Measurements from ENCODE around the gene FILIP1. TPM values are rescaled to one million over a fixed set of nuclear protein-coding genes. Genes with fewer than 3 reads are reported as not detected.
A peak's percentile ranks its signal among the peaks of the same experiment; 100 is the strongest.
"Not testable (repeated sequence)": the region's sequence is repeated elsewhere in the genome, so short reads cannot be mapped to it uniquely, and the experiment has no call there.

FILIP1 gene
- polyA plus RNA-seq, 1 experiment, result 0.44 TPM

DNA sequence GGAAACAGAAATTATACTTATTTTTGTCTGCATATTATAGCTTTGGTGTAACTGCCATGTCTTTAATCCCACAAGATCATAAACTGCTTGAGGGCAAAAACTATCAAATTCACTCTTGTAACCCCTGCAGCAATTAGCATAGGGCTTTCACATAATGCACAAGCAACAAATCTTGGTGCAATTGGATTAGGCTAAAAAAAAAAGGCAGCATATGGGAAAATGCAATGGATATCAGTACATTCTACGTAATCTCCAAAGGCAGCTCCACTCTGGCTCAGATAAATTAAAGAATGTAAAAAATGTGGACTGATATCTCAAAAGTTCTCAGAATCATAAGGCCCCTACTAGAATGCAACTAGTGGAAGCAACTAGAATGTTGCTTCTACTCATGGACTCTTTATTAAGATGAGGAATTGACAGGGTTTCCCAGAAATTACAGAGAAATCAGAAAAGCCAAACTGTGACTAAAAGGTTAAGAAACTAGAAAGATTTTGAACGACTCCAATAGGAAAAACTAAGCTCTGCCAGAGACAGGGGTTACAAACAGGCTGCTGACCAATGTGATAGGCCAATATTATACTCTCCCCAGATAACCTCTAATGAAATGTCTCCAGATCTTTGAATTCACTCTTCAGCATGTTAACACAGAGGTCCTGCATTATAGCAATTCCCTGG lies 55.0 kb downstream of the FILIP1 start:
- DNase-seq (ENCODE audit: low read depth), result no peak
- H3K27me3 ChIP-seq (ENCODE audit: control insufficient read depth, insufficient read depth, low read length), result no peaks in the 10 kb centered on the region
- CTCF ChIA-PET, result interaction anchor here (0.6 to 1.4 kb wide), 2 partner anchors 94 to 109 kb away, joined by 3 read pairs; no protein-coding TSS in a partner anchor
- POLR2A ChIA-PET, result no interaction called here
- TF ChIP-seq, protein P1, sequence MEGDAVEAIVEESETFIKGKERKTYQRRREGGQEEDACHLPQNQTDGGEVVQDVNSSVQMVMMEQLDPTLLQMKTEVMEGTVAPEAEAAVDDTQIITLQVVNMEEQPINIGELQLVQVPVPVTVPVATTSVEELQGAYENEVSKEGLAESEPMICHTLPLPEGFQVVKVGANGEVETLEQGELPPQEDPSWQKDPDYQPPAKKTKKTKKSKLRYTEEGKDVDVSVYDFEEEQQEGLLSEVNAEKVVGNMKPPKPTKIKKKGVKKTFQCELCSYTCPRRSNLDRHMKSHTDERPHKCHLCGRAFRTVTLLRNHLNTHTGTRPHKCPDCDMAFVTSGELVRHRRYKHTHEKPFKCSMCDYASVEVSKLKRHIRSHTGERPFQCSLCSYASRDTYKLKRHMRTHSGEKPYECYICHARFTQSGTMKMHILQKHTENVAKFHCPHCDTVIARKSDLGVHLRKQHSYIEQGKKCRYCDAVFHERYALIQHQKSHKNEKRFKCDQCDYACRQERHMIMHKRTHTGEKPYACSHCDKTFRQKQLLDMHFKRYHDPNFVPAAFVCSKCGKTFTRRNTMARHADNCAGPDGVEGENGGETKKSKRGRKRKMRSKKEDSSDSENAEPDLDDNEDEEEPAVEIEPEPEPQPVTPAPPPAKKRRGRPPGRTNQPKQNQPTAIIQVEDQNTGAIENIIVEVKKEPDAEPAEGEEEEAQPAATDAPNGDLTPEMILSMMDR (IDR thresholded peaks at IDR 0.05; ENCODE audit: insufficient read depth, low read depth, low read length), result no peak
- H3K36me3 ChIP-seq (ENCODE audit: control insufficient read depth, insufficient read depth, low read length), result no peaks in the 10 kb centered on the region
- H3K4me3 ChIP-seq (ENCODE audit: low read depth, low read length), result no peak overlapping the region

DNA sequence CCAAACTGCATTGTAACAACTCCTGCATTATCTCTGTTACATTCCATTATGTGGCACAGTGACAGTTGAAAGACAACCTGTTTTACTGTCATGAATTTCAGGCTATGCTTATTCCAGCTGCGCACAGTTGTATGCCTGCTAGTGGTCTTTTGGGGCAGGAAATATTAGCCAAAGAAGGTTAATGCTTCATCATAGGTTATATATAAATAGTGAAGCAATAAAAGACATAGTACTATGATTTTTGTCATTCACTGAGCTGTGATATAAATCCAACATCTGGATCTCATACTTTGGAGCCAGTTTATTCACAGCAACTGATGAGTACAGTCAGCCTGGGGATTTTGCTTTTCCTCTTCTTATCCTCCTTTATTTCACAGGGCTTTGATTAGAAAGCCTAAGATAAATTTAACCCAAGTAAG lies 55.6 kb downstream of the FILIP1 start:
- no peaks in the 10 kb centered on the region for H3K27me3 ChIP-seq (ENCODE audit: control insufficient read depth, insufficient read depth, low read length)
- POLR2A ChIA-PET, result interaction anchor here (0.6 to 0.9 kb wide), 2 partner anchors 21 to 61 kb away, joined by 3 to 6 read pairs; no protein-coding TSS in a partner anchor
- CTCF ChIA-PET, result interaction anchor here (1.2 to 1.4 kb wide), 2 partner anchors 93 to 105 kb away, joined by 3 read pairs; no protein-coding TSS in a partner anchor
- H3K36me3 ChIP-seq (ENCODE audit: control insufficient read depth, insufficient read depth, low read length), result no peaks in the 10 kb centered on the region
- DNase-seq (ENCODE audit: low read depth), result no peak
- TF ChIP-seq, protein P1 (IDR thresholded peaks at IDR 0.05; ENCODE audit: insufficient read depth, low read depth, low read length), result no peak
- no peak overlapping the region for H3K4me3 ChIP-seq (ENCODE audit: low read depth, low read length)

DNA sequence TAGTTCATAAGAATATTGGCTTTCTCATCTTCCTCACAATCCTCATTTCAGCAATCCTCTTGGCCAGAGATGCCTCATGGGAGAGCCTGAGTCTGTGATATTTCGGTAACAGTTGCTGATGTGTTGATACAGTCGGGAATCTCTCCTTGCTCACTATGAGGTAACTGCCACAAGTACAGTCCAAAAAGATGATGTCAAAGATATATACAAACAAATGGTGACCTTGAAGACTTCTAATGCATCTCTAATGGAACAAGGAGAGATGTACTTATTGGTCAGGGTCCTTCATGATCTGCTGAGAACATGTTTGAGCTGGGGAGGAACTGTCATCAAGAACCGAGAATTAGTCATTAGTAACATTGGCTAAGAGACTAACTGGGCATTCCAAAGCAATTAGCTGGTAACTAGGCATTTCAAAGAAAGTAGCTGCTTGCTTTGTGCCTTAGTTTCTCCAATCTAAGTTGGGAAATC lies 56.1 kb downstream of the FILIP1 start:
- Histone ChIP-seq H3K27me3 (ENCODE audit: control insufficient read depth, insufficient read depth, low read length) (no peaks in the 10 kb centered on the region), H3K4me3 (ENCODE audit: low read depth, low read length) (no peak overlapping the region), H3K36me3 (ENCODE audit: control insufficient read depth, insufficient read depth, low read length) (no peaks in the 10 kb centered on the region)
- TF ChIP-seq, protein P1 (IDR thresholded peaks at IDR 0.05; ENCODE audit: insufficient read depth, low read depth, low read length), result no peak
- CTCF ChIA-PET, result interaction anchor here (1.2 kb wide), 1 partner anchor 104 kb away, joined by 3 read pairs; no protein-coding TSS in a partner anchor
- POLR2A ChIA-PET, result interaction anchor here (0.6 to 0.9 kb wide), 3 partner anchors 21 to 1300 kb away, joined by 3 to 6 read pairs (median 4); no protein-coding TSS in a partner anchor
- peak; percentile 28 for DNase-seq (ENCODE audit: low read depth)

DNA sequence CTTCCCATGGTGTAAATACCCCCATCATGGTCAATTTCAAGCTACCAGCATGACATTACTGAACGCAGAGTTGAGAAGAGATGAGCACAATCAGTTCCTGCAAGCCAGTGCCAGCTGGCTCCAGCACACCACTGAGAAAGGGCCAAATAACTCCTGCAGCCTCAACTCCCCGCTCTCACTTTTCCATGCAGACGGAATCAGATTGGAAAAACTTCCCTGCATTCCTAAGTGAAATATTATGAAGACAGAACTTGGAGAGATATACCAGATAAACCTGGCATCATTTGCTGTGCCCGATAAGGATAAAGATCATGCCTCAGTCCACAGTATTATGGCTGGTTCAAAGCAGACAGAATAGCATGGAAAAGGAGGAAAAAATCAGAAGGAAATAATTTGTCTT lies 56.7 kb downstream of the FILIP1 start:
- CTCF ChIA-PET, result interaction anchor here (1.2 kb wide), 1 partner anchor 104 kb away, joined by 3 read pairs; no protein-coding TSS in a partner anchor
- Histone ChIP-seq H3K36me3 (ENCODE audit: control insufficient read depth, insufficient read depth, low read length) (no peaks in the 10 kb centered on the region), H3K27me3 (ENCODE audit: control insufficient read depth, insufficient read depth, low read length) (no peaks in the 10 kb centered on the region), H3K4me3 (ENCODE audit: low read depth, low read length) (no peak overlapping the region)
- POLR2A ChIA-PET, result interaction anchor here (0.6 kb wide), 1 partner anchor 1299 kb away, joined by 4 read pairs; no protein-coding TSS in a partner anchor
- DNase-seq (ENCODE audit: low read depth), result no peak
- TF ChIP-seq, protein P1 (IDR thresholded peaks at IDR 0.05; ENCODE audit: insufficient read depth, low read depth, low read length), result no peak

DNA sequence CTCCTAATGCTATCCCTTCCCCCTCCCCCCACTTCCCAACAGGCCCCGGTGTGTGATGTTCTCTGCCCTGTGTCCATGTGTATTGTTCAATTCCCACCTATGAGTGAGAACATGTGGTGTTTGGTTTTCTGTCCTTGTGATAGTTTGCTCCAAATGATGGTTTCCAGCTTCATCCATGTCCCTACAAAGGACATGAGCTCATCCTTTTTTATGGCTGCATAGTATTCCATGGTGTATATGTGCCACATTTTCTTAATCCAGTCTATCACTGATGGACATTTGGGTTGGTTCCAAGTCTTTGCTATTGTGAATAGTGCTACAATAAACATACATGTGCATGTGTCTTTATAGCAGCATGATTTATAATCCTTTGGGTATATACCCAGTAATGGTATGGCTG lies 60.8 kb downstream of the FILIP1 start:
- POLR2A ChIA-PET; DNase-seq (ENCODE audit: low read depth); H3K4me3 ChIP-seq (ENCODE audit: low read depth, low read length); H3K36me3 ChIP-seq (ENCODE audit: control insufficient read depth, insufficient read depth, low read length); CTCF ChIA-PET; H3K27me3 ChIP-seq (ENCODE audit: control insufficient read depth, insufficient read depth, low read length): not testable (repeated sequence)
